T-cell (primary cell): Measurements from ENCODE around the gene USP7. TPM values are rescaled to one million over a fixed set of nuclear protein-coding genes. Genes with fewer than 3 reads are reported as not detected.

Experiments
- ATAC-seq, 4 experiments: fragments of 200-7000 bp in 3 of 4; fragments of 150-1000 bp in 1 of 4; cut with Tn5 transposase; replicated peaks in 1 of 4; 1 replicate in 3 of 4; 2 replicates in 1 of 4; pipeline ENCODE4 v1.10.0; 2021; ENCODE audit warnings: moderate library complexity in 3 of 4, mild to moderate bottlenecking in 2 of 4, moderate number of reproducible peaks in 1 of 4
- CTCF ChIA-PET, 2 donors: fragments of 300-600 bp; sonication (Branson Sonifier 250); formaldehyde crosslinking; loops; one replicate each; lab custom pipeline; 2022; ENCODE audit warnings: antibody characterized with exemption in 2 of 2; lab: Charles Lee
- POLR2A ChIA-PET, 2 donors: fragments of 300-600 bp; sonication (Branson Sonifier 250); formaldehyde crosslinking; loops; one replicate each; lab custom pipeline; 2022; ENCODE audit warnings: antibody characterized with exemption in 2 of 2; lab: Charles Lee
- DNase-seq, 35 experiments: peaks; one replicate each; pipeline versions ENCODE4 v3.0.0 to v3.0.0-alpha.2; 2013 to 2023
- H3K27ac ChIP-seq: one replicate; pipeline ENCODE4 v1.5.1; 2013; ENCODE audit warnings: low read length
- H3K27me3 ChIP-seq, 2 experiments: replicated peaks in 1 of 2; 1 replicate in 1 of 2; 2 replicates in 1 of 2; pipeline versions ENCODE4 v1.6.1 to v1.7.0; 2013; ENCODE audit warnings: low read length in 1 of 2, mixed read lengths in 1 of 2; ENCODE audit not compliant: control insufficient read depth in 2 of 2, insufficient read depth in 2 of 2; ENCODE audit errors: extremely low read depth in 1 of 2
- H3K36me3 ChIP-seq, 2 donors: 1 replicate in 1 of 2; 2 replicates in 1 of 2; pipeline versions ENCODE4 v1.6.1 to v1.7.0; 2013; ENCODE audit warnings: low read length in 1 of 2; ENCODE audit not compliant: control insufficient read depth in 2 of 2, insufficient read depth in 1 of 2; ENCODE audit errors: extremely low read depth in 1 of 2
- H3K4me1 ChIP-seq, 2 experiments: 1 replicate in 1 of 2; 2 replicates in 1 of 2; pipeline versions ENCODE4 v1.6.1 to v1.7.0; 2013; ENCODE audit warnings: low read length in 2 of 2, mixed read lengths in 1 of 2; ENCODE audit not compliant: insufficient read depth in 2 of 2, control insufficient read depth in 1 of 2; ENCODE audit errors: extremely low read depth in 1 of 2
- H3K4me3 ChIP-seq, 2 donors: 1 replicate in 1 of 2; 2 replicates in 1 of 2; pipeline versions ENCODE4 v1.5.1 to v1.7.0; 2013; ENCODE audit warnings: mild to moderate bottlenecking in 2 of 2, low read length in 1 of 2, moderate library complexity in 1 of 2; ENCODE audit not compliant: control insufficient read depth in 1 of 2; ENCODE audit errors: extremely low read depth in 1 of 2
- H3K9me3 ChIP-seq: 2 replicates; pipeline ENCODE4 v1.7.0; 2013
- H3K27ac Mint-ChIP-seq, 2 donors: one replicate each; pipeline ENCODE4 v1.8.0; 2020 to 2021; ENCODE audit warnings: mild to moderate bottlenecking in 2 of 2, mixed read lengths in 2 of 2
- H3K27me3 Mint-ChIP-seq, 2 donors: one replicate each; pipeline ENCODE4 v1.8.0; 2021 to 2022; ENCODE audit warnings: mixed read lengths in 2 of 2
- H3K36me3 Mint-ChIP-seq: one replicate; pipeline ENCODE4 v1.8.0; 2021; ENCODE audit warnings: mixed read lengths
- H3K4me1 Mint-ChIP-seq, 3 donors: one replicate each; pipeline ENCODE4 v1.8.0; 2020 to 2022; ENCODE audit warnings: mixed read lengths in 3 of 3, mild to moderate bottlenecking in 1 of 3
- H3K4me3 Mint-ChIP-seq, 3 donors: one replicate each; pipeline ENCODE4 v1.8.0; 2020 to 2022; ENCODE audit warnings: mild to moderate bottlenecking in 3 of 3, mixed read lengths in 3 of 3, moderate library complexity in 3 of 3
- H3K9me3 Mint-ChIP-seq, 3 donors: one replicate each; pipeline ENCODE4 v1.8.0; 2020 to 2022; ENCODE audit warnings: mixed read lengths in 3 of 3
- WGBS: methylation state at CpG from one replicate; pipeline ENCODE4 v1.1.5; 2013; ENCODE audit warnings: missing lambda C conversion rate; ENCODE audit not compliant: insufficient coverage; 5-methylcytosine and 5-hydroxymethylcytosine counted together
- total RNA-seq, 35 experiments: library from RNA in 6 of 35; stranded (reverse) in 6 of 35; fragments of 120-200 nt in 1 of 35; gene quantifications; one replicate each; pipeline versions ENCODE4 v1.2.1 to v1.2.4 and lab custom pipeline; 2013 to 2026

The USP7 gene
- total RNA-seq, 5 donors from 2014 or later (not counting 1 experiment from before 2014, with no cell fraction given) = 159 to 261 (median 169) TPM

DNA sequence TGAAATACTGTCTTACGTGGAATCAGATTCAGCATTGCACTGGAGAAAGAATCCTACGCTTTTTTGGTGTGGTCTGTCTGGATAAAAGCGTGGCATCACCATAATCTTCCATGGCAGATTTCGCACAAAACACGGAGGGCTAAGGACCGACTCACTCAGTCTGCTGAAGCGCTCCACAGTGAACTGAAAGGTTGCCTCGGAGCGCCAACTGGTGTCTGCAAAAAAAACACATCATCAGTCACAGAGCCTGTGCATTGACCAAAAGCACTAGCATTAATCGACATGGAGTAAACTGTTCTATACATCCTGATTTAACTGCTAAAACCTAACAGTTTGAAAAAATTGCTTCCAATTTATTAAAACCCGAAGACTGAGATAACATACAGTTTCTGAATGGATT is 40.5 kb downstream of the USP7 start:
- no peak overlapping the region for H3K4me3 Mint-ChIP-seq
- H3K27ac Mint-ChIP-seq = peak overlapping the region in 1 of 2 donors; percentile 16
- no peaks in the 10 kb centered on the region for H3K27me3 ChIP-seq
- DNase-seq (no peak), ATAC-seq (no peak)
- peaks cover 0 to 12% of the 10 kb centered on the region in 2 experiments for H3K4me1 ChIP-seq
- H3K9me3 Mint-ChIP-seq = no peaks in the 10 kb centered on the region
- H3K9me3 ChIP-seq = no peaks in the 10 kb centered on the region
- peaks cover 25 to 64% (median 50%) of the 10 kb centered on the region in 3 donors for H3K4me1 Mint-ChIP-seq
- no peak overlapping the region for H3K4me3 ChIP-seq
- H3K36me3 ChIP-seq = peaks cover 40 to 78% of the 10 kb centered on the region in 2 donors
- H3K27me3 Mint-ChIP-seq = no peaks in the 10 kb centered on the region
- ChIA-PET CTCF (no interaction called here), POLR2A (no interaction called here)
- peaks cover 44% of the 10 kb centered on the region for H3K36me3 Mint-ChIP-seq
- H3K27ac ChIP-seq = no peak overlapping the region
- WGBS = 100% methylated on average over 7 of the region's 11 CpGs

DNA sequence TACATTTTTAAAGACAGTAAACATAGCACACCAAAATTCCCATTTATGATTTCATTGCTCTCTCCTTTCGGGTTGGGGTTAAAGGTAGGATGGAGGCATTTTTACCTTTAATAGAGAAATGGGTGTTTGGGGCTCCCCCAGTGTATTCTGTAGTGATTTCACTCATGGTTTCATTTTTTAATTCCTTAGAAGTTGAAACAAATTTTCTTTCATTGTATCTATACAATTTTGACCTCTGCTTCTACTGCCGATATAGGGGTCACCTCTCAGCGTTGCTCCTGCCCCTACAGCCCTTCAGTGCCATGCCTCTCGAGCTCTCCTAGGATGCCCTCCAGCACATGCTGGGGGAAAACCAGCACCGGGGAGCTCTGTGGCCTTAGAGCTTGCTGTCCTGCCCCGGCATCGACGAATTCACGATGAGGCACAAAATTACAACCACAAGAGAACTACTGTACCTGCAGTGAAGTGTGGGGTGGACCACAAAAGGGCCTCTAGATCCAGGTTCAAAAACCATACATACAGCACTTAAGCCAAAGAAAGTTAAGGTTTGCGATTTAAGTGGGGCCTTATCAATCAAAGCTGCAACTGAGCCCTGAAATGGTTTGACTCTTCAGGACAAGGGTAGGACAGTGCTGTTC is 42.2 kb downstream of the USP7 start:
- no peaks in the 10 kb centered on the region for H3K9me3 ChIP-seq
- ChIA-PET CTCF (no interaction called here), POLR2A (no interaction called here)
- Mint-ChIP-seq H3K4me1 (peaks cover 17 to 57% (median 39%) of the 10 kb centered on the region in 3 donors), H3K36me3 (peaks cover 42% of the 10 kb centered on the region), H3K27me3 (no peaks in the 10 kb centered on the region), H3K4me3 (no peak overlapping the region), H3K9me3 (no peaks in the 10 kb centered on the region), H3K27ac (peak overlapping the region in 1 of 2 donors; percentile 11)
- H3K36me3 ChIP-seq = peaks cover 27 to 82% of the 10 kb centered on the region in 2 donors
- no peaks in the 10 kb centered on the region for H3K27me3 ChIP-seq
- 55% methylated on average over 4 of the region's 10 CpGs for WGBS
- H3K4me3 ChIP-seq = no peak overlapping the region
- no peak overlapping the region for H3K27ac ChIP-seq
- peaks cover 0 to 12% of the 10 kb centered on the region in 2 experiments for H3K4me1 ChIP-seq
- DNase-seq (no peak), ATAC-seq (no peak)

DNA sequence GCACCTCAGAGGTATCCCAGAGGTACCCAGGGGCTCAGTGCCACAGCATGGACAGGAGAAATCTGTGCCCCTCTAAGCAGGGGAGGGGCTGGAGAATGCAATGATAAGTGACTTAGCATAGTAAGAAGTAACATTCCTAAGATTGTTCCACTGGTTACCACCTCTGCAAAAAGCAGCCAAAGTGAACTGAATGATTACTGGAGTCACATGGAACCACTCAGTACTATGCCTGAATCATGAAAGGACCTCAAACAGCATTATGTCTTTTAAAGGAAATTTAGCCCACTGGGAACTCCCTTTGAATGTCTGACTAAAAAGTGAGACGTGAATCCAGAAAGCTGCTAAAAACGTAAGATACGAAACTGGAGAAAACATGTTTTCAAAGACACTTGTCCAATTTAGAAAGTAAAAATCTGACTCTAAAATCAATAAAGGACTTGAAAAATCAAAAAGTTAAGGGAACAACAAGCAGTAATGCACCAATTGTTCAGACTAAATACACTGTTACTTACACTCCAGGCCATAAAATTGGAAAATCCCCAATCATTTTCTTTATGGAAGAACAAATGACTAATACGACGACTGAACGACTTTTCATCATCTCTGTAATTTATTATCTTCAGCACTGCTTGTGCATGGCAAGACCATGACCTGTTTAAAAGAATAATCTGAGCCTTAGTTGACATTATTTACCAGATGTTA is 42.9 kb downstream of the USP7 start:
- POLR2A ChIA-PET = no interaction called here
- Mint-ChIP-seq H3K9me3 (no peaks in the 10 kb centered on the region), H3K4me3 (no peak overlapping the region), H3K36me3 (peaks cover 48% of the 10 kb centered on the region), H3K4me1 (peaks cover 17 to 57% (median 38%) of the 10 kb centered on the region in 3 donors), H3K27ac (peak overlapping the region; percentile 15 to 85), H3K27me3 (no peaks in the 10 kb centered on the region)
- H3K27me3 ChIP-seq = no peaks in the 10 kb centered on the region
- H3K27ac ChIP-seq = no peak overlapping the region
- H3K36me3 ChIP-seq = peaks cover 27 to 87% of the 10 kb centered on the region in 2 donors
- H3K9me3 ChIP-seq = no peaks in the 10 kb centered on the region
- ATAC-seq (no peak), DNase-seq (no peak)
- WGBS = 75% methylated on average over 2 of the region's 6 CpGs
- H3K4me3 ChIP-seq = no peak overlapping the region
- CTCF ChIA-PET = no interaction called here
- H3K4me1 ChIP-seq = peaks cover 0 to 11% of the 10 kb centered on the region in 2 experiments

DNA sequence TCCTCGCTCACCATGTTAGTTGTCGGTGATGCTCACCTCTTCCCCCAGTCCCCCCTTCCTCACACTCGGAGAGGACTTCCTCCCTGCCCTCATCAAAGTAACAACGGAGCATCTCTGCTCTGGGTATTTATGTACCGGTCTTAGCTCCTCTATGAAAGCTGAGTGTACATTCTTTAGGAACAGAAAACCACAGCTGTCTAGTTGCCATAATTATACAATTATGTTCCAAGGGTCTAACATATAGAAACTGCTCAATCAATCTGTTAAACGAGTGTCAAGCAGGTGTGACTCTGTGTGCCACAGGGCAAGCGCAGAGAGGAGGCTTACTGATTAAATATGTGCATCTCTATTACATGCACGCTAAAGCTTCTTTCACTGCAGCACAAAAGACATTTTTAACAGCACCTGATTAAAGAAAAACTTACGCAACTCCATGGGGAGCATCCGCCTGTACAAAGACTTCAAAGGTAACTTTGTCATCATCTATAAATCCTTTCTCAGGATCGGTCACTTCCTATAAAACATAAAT is 43.7 kb downstream of the USP7 start:
- 51% methylated on average over 4 of the region's 11 CpGs for WGBS
- Histone ChIP-seq H3K4me3 (no peak overlapping the region), H3K36me3 (peaks cover 27 to 92% of the 10 kb centered on the region in 2 donors), H3K27me3 (no peaks in the 10 kb centered on the region), H3K4me1 (peaks cover 0 to 10% of the 10 kb centered on the region in 2 experiments), H3K9me3 (no peaks in the 10 kb centered on the region), H3K27ac (peak overlapping the region; percentile 14)
- H3K4me3 Mint-ChIP-seq = peak overlapping the region in 1 of 3 donors; percentile 56
- ATAC-seq = peak; percentile 66 to 79 (median 70)
- no peaks in the 10 kb centered on the region for H3K9me3 Mint-ChIP-seq
- CTCF ChIA-PET = interaction anchor here (0.5 to 1.6 kb wide), 2 partner anchors 11 to 16 kb away, joined by 3 to 6 read pairs (median 4); no protein-coding TSS in a partner anchor
- POLR2A ChIA-PET = interaction anchor here in 1 of 2 donors (0.7 kb wide), 1 partner anchor 89 kb away, joined by 3 read pairs; no protein-coding TSS in a partner anchor
- H3K27ac Mint-ChIP-seq = peak overlapping the region; percentile 81 to 85
- peaks cover 50% of the 10 kb centered on the region for H3K36me3 Mint-ChIP-seq
- no peaks in the 10 kb centered on the region for H3K27me3 Mint-ChIP-seq
- peak in 1 of 35 experiments; percentile 6 for DNase-seq
- peaks cover 17 to 55% (median 39%) of the 10 kb centered on the region in 3 donors for H3K4me1 Mint-ChIP-seq

DNA sequence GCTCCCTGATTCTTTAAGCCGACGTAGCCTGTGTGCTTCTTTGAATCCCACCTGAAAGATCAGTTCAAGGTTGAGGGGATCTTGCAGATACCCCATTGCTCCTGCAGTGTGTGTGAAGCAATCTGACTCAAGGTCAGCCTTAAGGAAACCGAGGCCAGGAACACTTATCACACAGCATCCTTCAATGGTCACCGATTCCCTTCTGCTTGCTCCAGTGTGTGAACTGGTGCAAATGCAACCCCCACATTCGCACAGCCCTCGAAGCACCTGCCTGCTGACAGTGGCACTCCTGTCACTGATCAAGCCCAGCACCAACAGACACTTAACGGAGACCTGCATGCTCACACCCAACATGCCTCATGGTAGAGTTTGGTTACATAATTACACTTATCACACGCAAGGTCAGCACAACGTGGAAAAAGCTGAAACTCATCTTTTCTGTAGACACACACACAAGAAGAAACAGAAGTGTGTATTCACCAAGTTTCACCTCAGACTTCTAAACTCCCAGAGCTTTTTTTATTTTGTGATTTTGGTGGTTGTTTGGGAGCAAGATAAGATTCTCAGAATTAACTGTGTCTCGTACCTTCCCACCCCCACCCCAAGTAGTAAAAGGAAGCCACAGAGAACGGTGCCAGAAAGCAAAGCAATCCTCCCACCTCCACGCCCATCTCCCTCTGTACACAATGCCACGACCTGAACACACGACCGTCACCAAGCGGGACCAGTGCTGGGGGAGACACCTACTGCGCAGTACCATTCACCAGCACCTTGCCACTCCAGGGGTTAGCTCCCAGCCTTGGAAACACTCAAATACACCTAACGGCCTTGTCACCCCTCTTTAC is 44.4 kb downstream of the USP7 start:
- Histone ChIP-seq H3K27ac (peak overlapping the region; percentile 14), H3K9me3 (no peaks in the 10 kb centered on the region), H3K4me3 (no peak overlapping the region), H3K27me3 (no peaks in the 10 kb centered on the region), H3K36me3 (peaks cover 33 to 91% of the 10 kb centered on the region in 2 donors), H3K4me1 (peaks cover 0 to 10% of the 10 kb centered on the region in 2 experiments)
- Mint-ChIP-seq H3K4me1 (peaks cover 15 to 52% (median 36%) of the 10 kb centered on the region in 3 donors), H3K9me3 (no peaks in the 10 kb centered on the region), H3K27me3 (no peaks in the 10 kb centered on the region), H3K4me3 (peak overlapping the region in 1 of 3 donors; percentile 56), H3K27ac (peak overlapping the region; percentile 81 to 85), H3K36me3 (peaks cover 54% of the 10 kb centered on the region)
- ATAC-seq = peak; percentile 40 to 56 (median 52)
- DNase-seq = no peak
- WGBS = 47% methylated on average over 12 of the region's 18 CpGs
- ChIA-PET CTCF (interaction anchor here (0.6 to 1.6 kb wide), 2 partner anchors 17 to 166 kb away, joined by 3 to 7 read pairs (median 6); no protein-coding TSS in a partner anchor), POLR2A (interaction anchor here in 1 of 2 donors (0.7 kb wide), 1 partner anchor 89 kb away, joined by 3 read pairs; no protein-coding TSS in a partner anchor)
